HAP-1 (cell line): ENCODE data around the gene GHRL.
"Not testable (repeated sequence)": the region's sequence is repeated elsewhere in the genome, so short reads cannot be mapped to it uniquely, and the experiment has no call there.

Experiments
- DNase-seq, 2 experiments: peaks; one replicate each; pipeline ENCODE4 v3.0.0-alpha.2; 2016 to 2020; ENCODE audit warnings: low spot score in 2 of 2
- H3K27me3 ChIP-seq: fragments of 250-450 bp; sonication (Bioruptor Pico); 2 replicates; pipeline ENCODE4 v1.5.1; 2020; ENCODE audit warnings: low read depth, mild to moderate bottlenecking, moderate library complexity
- H3K36me3 ChIP-seq: fragments of 250-450 bp; sonication (Bioruptor Pico); replicated peaks from 2 replicates; pipeline ENCODE4 v1.5.1; 2020; ENCODE audit warnings: mild to moderate bottlenecking
- H3K4me1 ChIP-seq: fragments of 250-450 bp; sonication (Bioruptor Pico); 2 replicates; pipeline ENCODE4 v1.5.1; 2020; ENCODE audit warnings: mild to moderate bottlenecking
- H3K4me3 ChIP-seq: fragments of 250-450 bp; sonication (Bioruptor Pico); 2 replicates; pipeline ENCODE4 v1.5.1; 2020; ENCODE audit warnings: mild to moderate bottlenecking, moderate library complexity
- H3K9me3 ChIP-seq: fragments of 250-450 bp; sonication (Bioruptor Pico); 2 replicates; pipeline ENCODE4 v1.5.1; 2020; ENCODE audit warnings: mild to moderate bottlenecking, moderate library complexity
- in situ Hi-C: fragments of 300-500 bp; cut with MboI; formaldehyde crosslinking; loops from 3 replicates; pipeline ENCODE4 v1.14.3; 2020; ENCODE audit warnings: low sequenced_read_pairs, inconsistent platforms, mixed read lengths

GHRL gene

DNA sequence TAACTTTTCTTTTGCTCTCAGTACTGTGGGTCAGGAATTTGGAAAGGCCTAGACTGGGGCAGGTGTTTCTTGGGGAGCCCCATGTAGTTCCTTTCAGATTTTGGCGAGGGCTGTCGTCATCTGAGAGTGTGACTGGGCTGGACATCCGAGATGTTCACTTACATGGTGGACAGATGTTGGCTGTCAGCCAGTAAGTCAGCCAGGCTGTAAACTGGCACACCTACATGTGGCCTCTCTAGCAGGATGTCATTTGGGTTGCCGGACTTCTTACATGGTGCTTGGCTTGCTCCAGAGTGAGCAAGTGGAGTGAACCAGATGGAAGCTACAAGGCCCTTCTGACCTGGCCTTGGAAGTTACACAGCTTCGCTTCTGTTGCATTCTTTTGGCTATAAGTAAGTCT, 23.8 kb downstream of the GHRL start:
- H3K9me3 ChIP-seq, result no peaks in the 10 kb centered on the region

GRCh38 chr3:10268116-10268515, 24.6 kb downstream of the GHRL start:
- Histone ChIP-seq H3K4me1 (peaks cover 6% of the 10 kb centered on the region), H3K27me3 (no peaks in the 10 kb centered on the region), H3K36me3 (peaks cover 77% of the 10 kb centered on the region), H3K4me3 (no peak overlapping the region), H3K9me3 (no peaks in the 10 kb centered on the region)
- in situ Hi-C loops, result no loop called here
- no peak for DNase-seq

More for the DNA sequence above, 23.8 kb downstream of the GHRL start:
- in situ Hi-C loops, result no loop called here
- H3K27me3 ChIP-seq, result no peaks in the 10 kb centered on the region
- no peak overlapping the region for H3K4me3 ChIP-seq
- peaks cover 75% of the 10 kb centered on the region for H3K36me3 ChIP-seq
- H3K4me1 ChIP-seq, result peaks cover 4% of the 10 kb centered on the region
- no peak for DNase-seq

- H3K9me3 ChIP-seq, H3K4me1 ChIP-seq, in situ Hi-C loops, H3K4me3 ChIP-seq, DNase-seq, H3K27me3 ChIP-seq: not testable (repeated sequence)
- peaks cover 79% of the 10 kb centered on the region for H3K36me3 ChIP-seq
These were observed 25.8 kb downstream of the GHRL start for GRCh38 chr3:10266936-10267335.

DNA sequence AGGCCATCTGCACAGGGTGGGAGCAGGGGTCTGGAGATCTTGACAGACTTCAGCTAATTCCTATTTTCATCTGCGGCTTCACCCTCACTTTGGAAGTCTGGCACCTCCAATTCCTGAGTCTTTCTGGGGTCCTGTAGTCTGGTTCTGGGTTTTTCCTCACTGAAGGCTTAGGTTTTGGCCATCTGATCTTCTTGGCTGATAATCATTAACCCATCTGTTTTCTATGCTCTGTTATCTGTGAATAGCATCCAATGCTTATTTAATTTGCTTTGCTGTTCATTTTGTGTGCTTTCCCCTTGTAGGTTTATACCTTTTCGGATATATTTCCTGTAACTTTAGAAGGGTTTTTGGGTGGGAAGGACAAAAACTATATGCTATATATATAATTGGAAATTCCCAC, 26.9 kb downstream of the GHRL start:
- no peak for DNase-seq
- Histone ChIP-seq H3K9me3 (no peaks in the 10 kb centered on the region), H3K36me3 (peaks cover 76% of the 10 kb centered on the region), H3K4me1 (peaks cover 6% of the 10 kb centered on the region), H3K4me3 (no peak overlapping the region), H3K27me3 (no peaks in the 10 kb centered on the region)
- in situ Hi-C loops, result no loop called here

- Histone ChIP-seq H3K4me3 (no peak overlapping the region), H3K4me1 (peaks cover 6% of the 10 kb centered on the region), H3K27me3 (no peaks in the 10 kb centered on the region), H3K9me3 (no peaks in the 10 kb centered on the region), H3K36me3 (peaks cover 72% of the 10 kb centered on the region)
- DNase-seq, result peak; percentile 49 to 77
- in situ Hi-C loops, result no loop called here
These were observed 28.9 kb downstream of the GHRL start for GRCh38 chr3:10263646-10264363.

DNA sequence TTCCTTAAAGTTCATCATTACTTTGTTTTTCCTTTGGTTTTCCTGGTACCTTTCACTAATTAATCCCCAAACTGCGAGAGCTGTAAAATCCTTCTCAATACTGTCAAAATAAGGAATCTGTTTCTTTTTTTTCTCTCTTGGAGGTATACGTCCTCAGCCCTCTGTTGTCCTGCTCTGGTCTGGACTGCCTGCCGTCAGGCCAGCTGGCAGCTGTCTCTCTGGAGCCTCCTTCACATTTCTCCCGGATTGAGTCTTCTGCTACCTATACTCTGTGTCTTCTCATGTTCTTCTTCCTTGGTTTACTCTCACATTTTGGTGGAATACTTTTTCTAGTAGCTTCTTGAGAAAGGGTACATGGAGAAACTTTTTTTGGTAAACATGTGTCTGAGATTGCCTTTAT, 30.7 kb downstream of the GHRL start:
- DNase-seq, result no peak
- Histone ChIP-seq H3K4me3 (no peak overlapping the region), H3K27me3 (no peaks in the 10 kb centered on the region), H3K36me3 (peaks cover 56% of the 10 kb centered on the region), H3K9me3 (no peaks in the 10 kb centered on the region), H3K4me1 (peaks cover 6% of the 10 kb centered on the region; the same call in 1 of the 2 replicates)
- in situ Hi-C loops, result no loop called here

DNA sequence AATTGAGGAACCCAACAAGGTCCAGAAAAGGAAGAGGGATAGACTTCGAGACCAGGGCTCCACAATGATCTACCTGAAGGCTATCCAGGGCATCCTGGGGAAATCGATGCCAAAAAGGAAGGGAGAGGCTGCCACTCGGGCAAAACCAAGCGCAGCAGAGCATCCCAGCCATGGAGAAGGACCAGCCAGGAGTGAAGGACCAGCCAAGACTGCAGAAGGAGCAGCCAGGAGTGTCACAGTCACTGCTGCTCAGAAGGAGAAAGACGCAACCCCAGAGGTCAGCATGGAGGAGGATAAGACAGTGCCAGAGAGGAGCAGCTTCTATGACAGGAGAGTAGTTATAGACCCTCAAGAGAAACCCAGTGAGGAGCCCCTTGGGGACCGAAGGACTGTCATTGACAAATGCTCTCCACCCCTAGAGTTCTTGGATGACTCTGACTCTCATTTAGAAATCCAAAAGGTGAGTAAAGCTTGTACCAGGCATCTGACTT, 32.5 kb downstream of the GHRL start:
- Histone ChIP-seq H3K36me3 (peaks cover 60% of the 10 kb centered on the region), H3K9me3 (no peaks in the 10 kb centered on the region), H3K4me3 (no peak overlapping the region), H3K4me1 (peaks cover 6% of the 10 kb centered on the region; the same call in 1 of the 2 replicates), H3K27me3 (no peaks in the 10 kb centered on the region)
- no peak for DNase-seq
- in situ Hi-C loops, result no loop called here

- H3K4me1 ChIP-seq, result peaks cover 6% of the 10 kb centered on the region; the same call in 1 of the 2 replicates
- peaks cover 62% of the 10 kb centered on the region for H3K36me3 ChIP-seq
- no peaks in the 10 kb centered on the region for H3K27me3 ChIP-seq
- in situ Hi-C loops, result no loop called here
- H3K4me3 ChIP-seq, result no peak overlapping the region
- no peak for DNase-seq
- H3K9me3 ChIP-seq, result no peaks in the 10 kb centered on the region
These were observed 32.9 kb downstream of the GHRL start for GRCh38 chr3:10259798-10260197.

DNA sequence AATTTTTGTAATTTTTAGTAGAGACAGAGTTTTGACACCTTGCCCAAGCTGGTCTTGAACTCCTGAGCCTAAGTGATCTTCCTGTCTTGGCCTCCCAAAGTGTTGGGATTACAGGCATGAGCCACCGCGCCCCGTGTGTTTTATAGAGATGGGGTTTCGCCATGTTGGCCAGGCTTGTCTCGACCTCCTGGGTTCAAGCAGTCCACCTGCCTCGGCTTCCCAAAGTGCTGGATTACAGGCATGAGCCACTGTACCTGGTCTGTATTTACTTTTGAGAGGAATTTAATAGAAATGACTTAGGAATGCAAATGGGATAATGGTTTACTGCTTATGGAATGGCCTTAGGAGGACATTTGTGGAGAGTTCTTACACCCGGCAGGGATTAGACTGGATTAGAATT, 33.7 kb downstream of the GHRL start:
- peaks cover 6% of the 10 kb centered on the region; the same call in 1 of the 2 replicates for H3K4me1 ChIP-seq
- no peak for DNase-seq
- H3K4me3 ChIP-seq, result no peak overlapping the region
- H3K9me3 ChIP-seq, result no peaks in the 10 kb centered on the region
- in situ Hi-C loops, result no loop called here
- H3K27me3 ChIP-seq, result no peaks in the 10 kb centered on the region
- peaks cover 65% of the 10 kb centered on the region for H3K36me3 ChIP-seq

DNA sequence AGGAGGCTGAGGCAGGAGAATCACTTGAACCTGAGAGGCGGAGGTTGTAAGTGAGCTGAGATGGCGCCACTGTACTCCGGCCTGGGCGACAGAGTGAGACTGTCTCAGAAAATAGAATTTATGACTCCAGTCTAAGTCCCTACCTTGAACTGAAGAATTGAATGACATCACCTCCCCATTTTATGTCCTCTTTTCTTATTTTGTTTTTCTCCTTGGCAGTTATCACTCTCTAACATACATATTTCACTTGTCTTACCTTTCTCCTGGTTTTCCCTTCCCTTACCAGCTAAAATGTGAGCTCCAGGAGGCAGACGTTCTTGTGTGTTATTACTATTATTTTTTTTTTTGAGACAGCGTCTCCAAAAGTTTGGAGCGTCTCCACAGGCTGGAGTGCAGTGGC, 36.9 kb downstream of the GHRL start:
- no peak overlapping the region for H3K4me3 ChIP-seq
- in situ Hi-C loops, result no loop called here
- H3K9me3 ChIP-seq, result no peaks in the 10 kb centered on the region
- no peak for DNase-seq
- peaks cover 58% of the 10 kb centered on the region for H3K36me3 ChIP-seq
- H3K4me1 ChIP-seq, result peaks cover 3% of the 10 kb centered on the region; the same call in 1 of the 2 replicates
- no peaks in the 10 kb centered on the region for H3K27me3 ChIP-seq

- no peaks in the 10 kb centered on the region for H3K9me3 ChIP-seq
- peaks cover 45% of the 10 kb centered on the region for H3K36me3 ChIP-seq
- peaks cover 5% of the 10 kb centered on the region; the same call in 1 of the 2 replicates for H3K4me1 ChIP-seq
- no peaks in the 10 kb centered on the region for H3K27me3 ChIP-seq
- DNase-seq, result no peak
- H3K4me3 ChIP-seq, result no peak overlapping the region
- in situ Hi-C loops, result no loop called here
These were observed 39.0 kb downstream of the GHRL start for GRCh38 chr3:10253731-10254130.

DNA sequence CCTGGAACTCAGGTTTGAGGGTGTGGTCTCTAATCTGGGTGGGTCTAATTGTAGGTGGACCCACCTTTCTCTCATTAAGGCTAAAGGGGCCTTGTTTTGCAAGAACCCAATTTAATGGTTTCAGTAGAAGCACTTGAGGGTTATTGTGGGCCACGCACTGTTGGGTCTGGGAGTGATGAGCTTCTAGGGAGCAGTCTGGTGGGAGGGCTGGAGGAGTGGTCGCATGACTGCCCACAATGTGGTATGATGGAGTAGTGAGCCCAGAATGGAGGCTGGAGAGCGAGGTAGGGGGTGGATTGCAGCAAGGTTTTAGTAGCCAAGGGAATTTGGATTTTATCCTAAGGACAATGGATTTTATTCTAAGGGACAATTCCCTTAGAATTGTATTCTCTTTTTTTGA, 41.7 kb downstream of the GHRL start:
- Histone ChIP-seq H3K9me3 (peaks cover 1% of the 10 kb centered on the region; the same call in 1 of the 2 replicates), H3K36me3 (peaks cover 37% of the 10 kb centered on the region), H3K4me3 (peak overlapping the region; percentile 71; the same call in 1 of the 2 replicates), H3K4me1 (peaks cover 5% of the 10 kb centered on the region; the same call in 1 of the 2 replicates), H3K27me3 (no peaks in the 10 kb centered on the region)
- in situ Hi-C loops, result no loop called here
- DNase-seq, result no peak

GRCh38 chr3:10249833-10250232, 42.9 kb downstream of the GHRL start:
- Histone ChIP-seq H3K27me3 (no peaks in the 10 kb centered on the region), H3K4me3 (peak overlapping the region; percentile 71), H3K4me1 (peaks cover 5% of the 10 kb centered on the region; the same call in 1 of the 2 replicates), H3K36me3 (peaks cover 29% of the 10 kb centered on the region), H3K9me3 (peaks cover 6% of the 10 kb centered on the region)
- in situ Hi-C loops, result no loop called here
- DNase-seq, result peak in 1 of 2 experiments; percentile 19

- Histone ChIP-seq H3K36me3 (peaks cover 24% of the 10 kb centered on the region), H3K27me3 (no peaks in the 10 kb centered on the region), H3K4me1 (peaks cover 5% of the 10 kb centered on the region; the same call in 1 of the 2 replicates), H3K4me3 (peak overlapping the region; percentile 71), H3K9me3 (peaks cover 6% of the 10 kb centered on the region)
- in situ Hi-C loops, result no loop called here
- DNase-seq, result peak; percentile 10 to 55
These were observed 43.6 kb downstream of the GHRL start for GRCh38 chr3:10248984-10249748.
